GM19351 (cell line): ENCODE measurements around the gene PEAK1.

Experiments used
- ATAC-seq: cut with Tn5 transposase; IDR thresholded peaks from one replicate; pipeline ENCODE4 v1.9.1; 2021; ENCODE audit warnings: mild to moderate bottlenecking, moderate library complexity; ENCODE audit not compliant: unreplicated experiment

Gene PEAK1

DNA sequence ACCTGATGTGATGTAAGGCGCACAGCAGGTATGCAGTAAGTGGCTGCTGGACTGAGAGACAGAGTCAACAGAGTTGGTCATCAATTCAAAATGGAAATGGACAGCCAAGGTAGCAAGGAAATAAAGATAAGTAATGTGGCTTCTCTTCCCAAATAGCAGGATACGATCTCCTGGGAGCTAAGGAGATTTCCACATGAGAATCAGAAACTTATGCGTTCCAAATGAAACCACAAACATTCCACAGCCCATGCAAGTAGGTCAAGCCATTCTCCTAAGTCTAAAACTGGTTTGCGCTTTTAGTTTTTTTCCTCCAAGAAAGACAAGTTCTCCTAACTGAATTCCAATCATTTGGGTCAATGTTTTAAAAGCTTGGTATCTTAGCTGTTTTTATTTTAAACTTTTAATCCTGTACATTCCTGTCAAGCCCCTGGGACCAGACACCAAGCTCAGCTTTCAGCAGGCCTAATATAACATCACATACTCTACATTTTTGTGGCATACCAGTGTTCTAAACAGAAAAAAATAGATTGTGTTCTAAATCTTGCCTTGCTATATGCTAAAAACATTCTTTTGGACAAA lies 275.3 kb downstream of the PEAK1 start:
- no peak for ATAC-seq

DNA sequence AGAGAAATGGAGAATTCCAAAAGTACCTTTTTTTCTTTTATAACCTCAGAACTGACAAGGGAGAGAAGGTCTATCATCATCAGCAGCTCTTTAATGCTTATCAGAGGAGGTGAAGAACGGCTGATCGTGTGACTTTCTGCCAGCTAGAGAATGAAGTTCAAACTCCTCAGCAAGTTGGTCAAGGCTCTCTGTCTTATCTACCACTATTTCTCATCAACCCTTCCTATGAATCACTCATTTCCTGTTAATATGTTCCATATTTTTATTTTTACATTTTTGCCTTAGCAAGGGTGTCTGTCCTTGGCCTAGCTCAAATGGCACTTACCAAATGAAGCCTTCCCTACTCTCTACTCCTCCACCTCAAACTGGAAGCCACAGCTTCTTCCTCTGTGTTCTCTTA lies 275.9 kb downstream of the PEAK1 start:
- ATAC-seq = no peak

DNA sequence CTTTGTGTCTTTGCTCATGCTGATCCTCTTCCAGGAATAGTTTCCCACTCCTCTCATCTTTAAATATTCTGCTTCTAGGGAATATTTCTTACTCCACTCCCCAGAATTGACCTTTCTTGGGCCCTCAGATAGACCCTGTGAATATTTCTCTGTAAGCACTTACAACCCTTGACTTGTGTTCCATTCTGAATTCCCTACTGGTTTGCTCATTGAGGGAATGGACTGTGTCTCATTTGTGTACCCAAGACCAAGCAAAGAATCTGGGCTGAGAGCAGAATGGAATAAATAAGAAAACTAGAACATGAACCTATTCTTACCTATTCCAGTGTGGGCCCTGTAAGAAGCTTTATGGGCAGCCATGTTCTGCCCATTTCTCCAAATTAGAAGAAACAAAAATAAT lies 276.3 kb downstream of the PEAK1 start:
- ATAC-seq = no peak

DNA sequence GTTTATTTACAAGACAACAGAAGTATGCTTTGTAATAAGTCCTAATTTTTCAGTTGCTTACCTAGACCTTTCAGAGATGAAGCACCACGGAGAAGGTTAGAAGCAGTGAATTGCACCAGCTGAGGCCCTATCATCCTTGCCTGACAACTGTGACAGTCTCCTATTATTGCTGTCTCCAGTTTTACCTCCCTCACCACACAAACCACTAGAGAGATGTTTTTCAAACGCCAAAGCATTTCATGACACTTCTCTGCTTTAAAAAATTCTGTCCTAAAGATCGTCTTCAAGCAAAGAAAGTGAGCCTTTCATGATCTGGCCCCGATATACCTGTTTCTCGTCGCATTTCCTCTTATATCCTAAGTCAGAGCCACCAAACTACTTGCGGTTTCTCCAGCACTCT lies 276.7 kb downstream of the PEAK1 start:
- no peak for ATAC-seq

DNA sequence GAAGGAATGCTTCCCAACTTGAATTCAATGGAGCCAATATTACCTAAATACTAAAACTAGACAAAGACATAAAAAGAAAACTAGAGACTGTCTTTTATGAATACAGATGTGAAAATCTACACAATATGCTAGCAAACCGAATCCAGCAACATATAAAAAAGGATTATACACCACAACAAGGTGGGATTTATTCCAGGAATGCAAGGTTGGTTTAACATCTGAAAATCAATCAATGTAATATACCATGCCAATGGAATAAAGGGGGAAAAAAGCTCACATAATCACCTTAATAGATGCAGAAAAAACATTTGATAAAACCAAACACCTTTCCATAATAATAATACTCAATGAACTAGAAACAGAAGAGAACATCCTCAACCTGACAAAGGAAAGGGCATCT lies 279.7 kb downstream of the PEAK1 start:
- ATAC-seq = no peak

DNA sequence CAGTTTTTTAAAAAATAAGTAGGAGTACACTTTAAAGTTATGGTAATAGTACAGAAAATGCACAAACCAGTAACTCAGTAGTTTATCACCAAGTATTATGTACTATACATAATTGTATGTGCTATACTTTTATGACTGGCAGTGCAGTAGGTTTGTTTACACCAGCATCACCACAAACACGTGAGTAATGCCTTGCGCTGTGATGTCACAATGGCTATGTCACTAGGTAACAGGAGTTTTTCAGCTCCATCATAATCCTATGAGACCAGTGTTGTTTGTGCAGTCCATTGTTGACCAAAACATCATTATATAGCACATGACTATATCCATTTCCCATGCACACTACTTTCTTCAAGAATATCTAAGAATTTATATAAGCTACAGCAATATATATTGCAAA lies 280.6 kb downstream of the PEAK1 start:
- no peak for ATAC-seq

DNA sequence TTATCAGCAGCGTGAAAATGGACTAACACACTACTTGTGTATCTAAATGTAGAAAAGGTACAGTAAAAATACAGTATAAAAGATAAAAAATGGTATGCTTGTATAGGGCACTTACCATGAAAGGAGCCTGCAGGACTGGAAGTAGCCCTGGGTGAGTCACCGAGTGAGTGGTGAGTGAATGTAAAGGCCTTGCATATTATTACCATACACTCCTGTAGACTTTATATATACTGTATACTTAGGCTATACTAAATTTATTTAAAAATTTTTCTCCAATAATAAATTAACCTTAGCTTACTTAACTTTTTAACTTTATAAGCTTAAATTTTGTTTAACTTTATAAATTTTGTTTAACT lies 281.8 kb downstream of the PEAK1 start:
- no peak for ATAC-seq

DNA sequence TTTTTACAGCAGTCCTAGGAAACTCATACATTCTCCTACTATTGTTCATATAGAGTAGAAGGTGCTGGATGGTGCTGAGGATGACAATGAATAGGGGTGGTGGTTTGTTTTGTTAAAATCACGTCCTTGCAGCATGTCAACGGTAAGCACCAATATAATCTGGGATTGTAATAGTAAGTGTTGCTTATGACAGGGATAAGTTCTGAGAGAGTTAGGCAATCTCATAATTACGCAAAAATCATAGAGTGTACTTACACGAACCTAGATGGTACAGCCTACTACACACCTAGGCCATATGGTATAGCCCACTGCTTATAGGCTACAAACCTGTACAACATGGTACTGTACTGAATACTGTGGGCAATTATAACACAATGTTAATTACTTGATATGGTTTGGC lies 284.7 kb downstream of the PEAK1 start:
- no peak for ATAC-seq

DNA sequence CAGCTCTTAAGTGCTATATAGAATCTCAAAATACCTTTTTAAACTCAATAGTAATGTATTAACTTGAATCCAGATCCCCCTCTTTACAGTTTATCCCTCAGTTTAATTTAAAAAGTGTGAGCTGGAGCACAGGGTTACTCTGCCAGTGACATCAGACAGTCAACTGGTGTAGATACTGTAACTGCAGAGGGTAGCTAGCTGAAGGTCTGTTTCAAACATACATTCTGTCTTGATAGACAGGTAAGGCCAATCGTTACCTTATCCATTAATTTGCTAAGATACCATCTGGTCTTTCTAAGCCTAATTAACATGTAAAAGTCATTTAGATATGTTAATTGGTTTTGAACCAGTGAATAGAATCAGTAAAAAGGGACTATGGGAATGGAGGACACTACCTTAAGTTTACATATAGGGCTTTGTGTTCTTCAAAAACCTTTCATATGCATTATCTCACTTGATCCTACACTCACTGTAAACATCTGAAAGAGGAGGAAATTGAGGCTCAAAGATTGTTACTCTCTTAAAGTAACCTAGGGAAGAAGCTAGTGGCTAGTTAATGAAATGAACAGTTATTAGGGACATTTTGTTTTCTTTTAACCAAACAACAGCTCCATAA lies 289.5 kb downstream of the PEAK1 start:
- ATAC-seq = no peak

DNA sequence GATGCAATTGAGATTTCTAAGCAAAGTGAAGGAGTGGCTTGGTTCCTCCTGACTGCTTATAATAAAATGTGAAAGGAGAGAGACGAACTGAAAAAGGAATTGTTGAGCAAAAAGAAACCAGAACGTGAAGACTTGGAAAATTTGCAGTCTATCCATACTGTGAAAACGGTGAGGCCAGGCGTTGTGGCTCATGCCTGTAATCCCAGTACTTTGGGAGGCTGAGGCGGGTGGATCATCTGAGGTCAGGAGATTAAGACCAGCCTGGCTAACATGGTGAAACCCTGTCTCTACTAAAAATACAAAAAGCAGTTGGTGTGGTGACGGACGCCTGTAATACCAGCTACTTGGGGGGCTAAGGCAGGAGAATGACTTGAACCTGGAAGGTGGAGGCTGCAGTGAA lies 292.3 kb downstream of the PEAK1 start:
- ATAC-seq = no peak

DNA sequence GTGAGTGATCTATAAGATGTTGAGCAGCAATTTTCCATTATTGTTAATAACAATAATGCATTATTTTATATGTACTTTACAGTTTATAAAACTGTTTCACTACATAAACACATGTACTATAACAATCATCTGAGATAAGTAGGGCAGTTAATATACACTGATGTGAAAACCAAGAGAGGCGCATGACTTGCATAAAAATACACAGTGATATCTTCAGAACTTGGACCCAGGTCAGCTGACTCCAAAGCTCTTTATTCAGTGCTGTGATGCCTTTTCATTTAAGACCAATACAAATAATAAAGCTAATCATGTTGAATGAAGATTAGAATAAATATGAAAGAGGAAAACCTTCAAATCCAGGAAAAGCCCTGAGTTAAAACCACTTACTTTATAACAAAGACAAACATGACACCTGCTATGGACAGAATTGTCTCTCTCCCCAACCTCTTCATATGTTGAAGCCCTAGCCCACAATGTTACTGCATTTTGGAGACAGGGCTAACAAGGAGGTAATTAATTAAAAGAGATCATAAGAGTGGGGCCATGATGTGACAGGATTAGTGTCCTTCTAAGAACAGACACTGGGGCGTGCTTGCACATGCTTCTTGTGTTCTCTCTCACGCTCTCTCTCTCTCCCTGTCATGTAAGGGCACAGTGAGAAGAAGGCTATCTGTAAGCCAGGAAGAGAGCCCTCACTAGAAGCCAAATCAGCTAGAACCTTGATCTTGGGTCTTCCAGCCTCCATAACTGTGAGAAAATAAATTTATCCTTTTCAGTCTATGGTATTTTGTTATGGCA lies 293.2 kb downstream of the PEAK1 start:
- ATAC-seq = no peak

DNA sequence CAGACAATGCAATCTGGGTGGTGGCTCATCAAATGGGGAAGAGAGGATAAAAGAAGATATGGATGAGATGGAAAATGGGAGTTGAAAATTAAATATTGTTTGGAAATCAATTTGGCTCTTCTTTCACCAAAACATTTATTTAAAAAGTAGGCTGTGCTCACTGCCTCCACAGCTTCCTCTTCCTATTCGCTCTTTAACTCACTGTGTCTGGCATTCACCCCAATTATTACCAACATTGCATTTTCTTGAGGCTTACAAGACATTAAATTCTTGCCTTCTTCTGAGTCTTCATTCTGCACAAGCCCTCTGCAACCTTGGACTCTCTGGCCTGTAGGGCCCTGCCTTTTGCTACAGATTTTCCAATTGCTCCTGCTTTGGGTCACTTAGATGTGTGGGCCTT lies 296.1 kb downstream of the PEAK1 start:
- no peak for ATAC-seq

DNA sequence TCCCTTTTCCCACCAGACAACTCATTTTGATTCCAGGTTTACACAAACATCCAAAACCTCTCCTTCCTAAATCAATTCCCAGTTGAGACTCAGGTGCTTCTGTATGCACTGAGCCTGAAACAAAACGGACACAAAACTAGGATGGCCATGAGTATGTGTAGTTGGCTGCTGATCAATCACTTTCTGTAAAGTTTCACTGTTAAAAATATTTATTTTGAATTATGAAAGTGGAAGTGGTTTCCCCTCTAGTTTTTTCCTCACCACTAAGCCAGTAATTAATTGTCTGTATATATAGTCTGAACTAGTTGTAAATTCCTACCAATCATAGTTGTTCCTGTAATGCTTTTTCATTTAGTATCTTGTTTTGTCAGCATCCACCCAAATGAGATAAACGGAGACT lies 297.3 kb downstream of the PEAK1 start:
- no peak for ATAC-seq

DNA sequence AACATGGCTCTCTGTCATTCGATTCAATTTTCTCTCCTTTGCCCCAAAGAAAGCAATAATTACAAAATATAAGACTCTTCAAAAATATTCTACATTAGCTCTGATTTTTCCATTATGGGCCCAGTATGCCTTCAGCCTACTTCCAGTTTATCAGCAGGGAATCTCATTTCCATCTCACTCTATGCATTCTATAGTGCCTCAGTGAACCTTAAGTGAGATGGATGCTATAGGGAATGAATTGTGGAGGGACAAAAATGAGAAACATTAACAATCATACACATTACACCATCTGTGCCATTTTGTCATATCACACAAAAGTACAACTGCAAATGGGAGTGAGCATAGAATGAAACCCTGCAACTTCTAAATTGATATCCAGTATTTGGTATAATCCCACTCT lies 298.3 kb downstream of the PEAK1 start:
- no peak for ATAC-seq

DNA sequence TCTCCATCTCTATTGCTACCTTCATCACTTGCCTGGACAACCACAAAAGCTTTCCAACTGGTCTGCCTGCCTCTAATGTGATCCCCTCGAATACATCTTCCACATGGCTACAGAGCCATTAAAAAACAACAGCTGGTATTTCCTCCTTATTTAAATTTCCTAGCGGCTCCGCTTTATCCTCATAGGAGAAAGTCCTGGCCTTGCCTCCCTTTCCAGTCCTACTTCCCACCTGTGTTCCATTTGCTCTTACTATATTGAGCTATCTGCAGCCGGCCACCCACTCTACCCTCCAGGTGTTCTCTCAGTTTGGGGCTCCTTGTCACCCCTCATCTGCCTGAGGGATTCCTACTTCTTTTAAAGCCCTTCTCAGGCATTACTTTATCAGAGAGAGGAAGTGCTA lies 299.3 kb downstream of the PEAK1 start:
- ATAC-seq = no peak

DNA sequence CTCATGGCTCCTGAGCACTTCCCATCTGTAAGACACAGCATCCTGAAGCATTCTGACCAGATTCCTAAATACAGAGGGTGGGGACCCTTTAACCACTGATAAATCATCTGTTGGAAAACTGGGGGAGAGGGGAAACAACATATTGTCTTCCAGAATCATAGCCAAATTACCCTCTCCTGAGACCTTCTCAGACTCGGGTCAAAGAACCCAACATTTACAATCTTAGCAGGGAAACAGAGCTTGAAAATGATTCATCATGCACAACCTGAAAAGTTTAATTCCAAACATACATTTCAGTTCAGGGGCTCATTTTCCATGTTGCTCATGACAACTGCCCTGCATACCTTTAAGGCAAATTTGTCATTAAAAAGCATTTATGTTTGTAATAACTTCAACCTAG lies 300.5 kb downstream of the PEAK1 start:
- ATAC-seq = no peak

DNA sequence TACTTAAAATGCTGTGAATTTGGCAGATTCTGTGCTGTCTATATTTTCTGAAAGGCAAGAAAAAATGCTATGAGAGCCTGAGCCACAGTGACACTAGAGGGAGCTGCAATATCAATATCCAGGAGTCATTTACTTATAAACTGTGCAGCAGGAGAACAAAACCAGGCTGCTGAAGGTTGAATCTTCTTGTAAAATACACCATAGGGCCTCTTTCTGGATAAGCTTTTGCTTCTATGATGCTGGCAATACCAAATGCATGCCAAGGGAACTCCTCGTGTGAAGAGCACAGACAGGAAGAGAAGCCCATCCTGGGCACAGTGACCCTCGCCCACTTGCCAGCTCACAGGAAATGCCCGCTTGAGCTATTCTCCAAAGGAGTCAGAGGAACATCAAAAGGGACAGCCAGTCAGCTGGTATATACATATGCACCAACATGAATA lies 301.0 kb downstream of the PEAK1 start:
- ATAC-seq = no peak

DNA sequence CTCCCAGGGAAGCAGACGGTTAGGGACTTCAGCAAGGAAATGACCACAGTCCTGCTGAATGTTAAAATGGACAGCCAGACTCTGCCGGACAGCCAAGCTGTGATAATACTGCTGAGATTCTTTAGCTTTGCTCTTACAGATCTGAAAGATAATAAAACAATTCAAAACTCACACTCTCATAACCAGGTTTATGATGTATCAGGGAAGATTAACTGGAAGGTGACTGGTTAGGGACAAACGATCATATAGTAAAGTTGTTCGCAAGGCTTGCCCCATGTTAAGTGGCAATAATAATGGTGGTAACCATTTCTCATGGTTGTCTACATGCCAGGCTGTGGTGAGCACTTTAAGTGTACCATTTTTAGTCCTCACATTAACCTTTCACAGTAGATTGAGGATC lies 304.7 kb downstream of the PEAK1 start:
- no peak for ATAC-seq

DNA sequence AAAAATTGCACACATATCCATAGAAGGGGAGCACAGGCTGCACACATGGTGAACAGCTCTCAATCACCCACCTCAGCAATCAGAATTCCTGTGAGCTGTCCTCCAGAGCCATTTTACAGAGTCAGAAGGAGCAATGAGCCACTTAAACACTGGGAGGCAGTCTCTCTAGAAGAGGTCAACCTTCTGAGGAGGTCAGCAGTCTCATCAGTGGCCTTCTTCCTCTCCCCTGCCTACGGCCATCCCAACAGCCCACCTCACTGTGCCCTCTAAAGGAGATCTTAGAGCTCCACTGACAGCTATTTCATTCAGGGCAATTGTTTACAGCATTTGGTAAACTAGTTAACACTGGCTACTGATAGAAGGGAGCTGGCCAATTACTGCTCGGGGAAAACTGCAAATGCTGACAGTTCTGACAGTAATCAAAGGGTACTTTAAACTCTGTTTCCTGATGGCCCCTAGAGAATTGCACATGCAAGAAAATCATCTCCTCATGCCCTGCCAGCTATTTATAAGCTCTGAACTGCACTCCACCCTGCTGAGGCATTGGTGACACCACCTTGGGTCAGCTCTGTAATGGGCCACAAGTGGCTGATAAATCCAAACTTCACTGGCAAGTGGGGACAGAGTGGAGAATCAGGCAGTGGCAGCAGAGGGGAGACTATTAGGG lies 306.9 kb downstream of the PEAK1 start:
- no peak for ATAC-seq

DNA sequence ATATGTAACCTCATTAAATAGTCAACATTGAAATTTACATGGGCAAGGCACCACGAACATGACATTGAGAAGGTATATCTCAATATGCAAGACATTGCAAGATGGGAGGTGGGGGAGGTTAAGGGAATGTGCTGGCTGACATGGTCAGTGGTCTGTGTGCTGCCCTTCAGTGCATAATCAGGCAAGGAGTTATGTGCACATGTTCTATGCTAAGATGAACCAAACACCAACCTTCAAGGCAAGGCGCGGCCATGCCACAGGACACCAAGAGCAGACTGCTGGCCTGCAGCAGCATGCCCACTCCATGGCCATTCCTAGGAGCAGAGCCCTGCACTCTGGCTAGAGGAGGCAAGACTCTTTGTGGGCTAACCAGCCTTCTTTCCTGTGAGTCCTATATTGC lies 308.1 kb downstream of the PEAK1 start:
- no peak for ATAC-seq

DNA sequence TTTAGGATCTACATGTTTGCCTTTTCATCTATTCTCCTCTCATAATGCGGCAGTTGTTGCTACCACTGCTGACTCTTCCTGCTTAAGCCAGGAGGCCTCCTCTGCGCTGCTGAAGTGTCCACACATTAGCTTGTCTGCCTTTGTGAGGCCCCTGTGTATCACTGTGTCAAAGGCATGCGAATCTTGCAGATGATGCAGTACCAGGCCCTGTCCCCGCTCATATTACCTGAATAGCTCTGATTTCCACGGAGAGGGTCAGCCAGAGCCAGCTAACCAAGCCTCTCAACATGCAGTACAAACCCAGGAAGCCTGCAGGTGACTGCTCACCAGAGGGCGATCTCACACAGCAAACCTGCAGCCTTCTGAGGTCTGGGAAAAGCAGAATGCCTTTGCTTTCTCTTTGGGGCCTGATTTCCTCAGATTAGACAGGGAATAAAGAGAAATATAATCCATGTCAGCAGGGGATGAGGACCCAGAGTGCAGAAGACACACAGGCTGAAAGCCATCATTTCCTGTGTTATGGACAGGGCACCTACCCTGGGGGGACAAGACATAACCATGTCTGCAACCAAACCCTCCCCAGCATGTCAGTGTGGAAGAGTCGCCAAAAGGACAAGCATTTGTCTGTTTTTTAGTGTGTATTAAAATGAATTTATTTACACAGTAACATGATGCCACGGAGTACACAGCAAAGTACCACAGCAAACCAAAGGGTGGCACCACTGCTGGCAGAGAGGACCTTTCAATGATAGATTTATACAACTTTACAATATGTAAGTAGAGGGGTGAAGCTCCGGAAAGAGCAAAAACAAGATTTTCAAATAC lies 312.2 kb downstream of the PEAK1 start:
- ATAC-seq = no peak
